Measurements from ENCODE around the gene GLRA1.
"Not testable (repeated sequence)": the region's sequence is repeated elsewhere in the genome, so short reads cannot be mapped to it uniquely, and the experiment has no call there.

GLRA1 gene

DNA sequence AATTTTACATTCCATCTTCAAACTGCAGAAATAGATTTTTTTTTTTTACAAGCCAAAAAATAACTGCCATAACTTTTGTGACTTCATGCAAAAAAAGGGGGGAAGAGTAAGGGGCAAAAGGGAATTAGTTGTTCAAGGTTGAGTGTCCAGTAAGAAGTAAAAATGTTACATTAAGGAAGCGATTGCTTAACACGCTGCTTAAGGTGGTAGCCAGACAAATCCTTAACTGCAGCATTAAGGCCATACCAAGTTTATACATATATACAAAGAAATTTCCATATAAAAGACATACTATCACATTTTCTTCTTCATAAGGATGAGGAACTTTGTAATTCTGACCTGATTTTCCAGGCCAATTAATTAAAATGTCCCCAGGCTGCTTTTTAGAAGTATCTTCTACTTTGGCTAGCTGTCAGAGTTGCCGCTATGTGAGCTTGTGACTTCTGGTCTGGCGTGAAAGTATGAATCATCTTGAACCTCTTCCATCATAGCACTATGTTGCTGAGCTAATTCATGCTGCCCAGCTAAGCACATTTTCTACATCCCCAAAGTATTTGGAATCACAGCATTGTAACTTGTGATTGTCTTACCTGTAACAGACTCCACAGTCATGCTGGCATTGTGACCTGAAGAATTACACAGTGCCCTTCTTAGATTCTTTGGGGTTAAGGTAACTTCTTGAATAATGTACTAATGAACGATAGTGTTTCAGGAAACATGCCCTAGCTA is 112.9 kb downstream of the GLRA1 start:
- DNase-seq = no peak

DNA sequence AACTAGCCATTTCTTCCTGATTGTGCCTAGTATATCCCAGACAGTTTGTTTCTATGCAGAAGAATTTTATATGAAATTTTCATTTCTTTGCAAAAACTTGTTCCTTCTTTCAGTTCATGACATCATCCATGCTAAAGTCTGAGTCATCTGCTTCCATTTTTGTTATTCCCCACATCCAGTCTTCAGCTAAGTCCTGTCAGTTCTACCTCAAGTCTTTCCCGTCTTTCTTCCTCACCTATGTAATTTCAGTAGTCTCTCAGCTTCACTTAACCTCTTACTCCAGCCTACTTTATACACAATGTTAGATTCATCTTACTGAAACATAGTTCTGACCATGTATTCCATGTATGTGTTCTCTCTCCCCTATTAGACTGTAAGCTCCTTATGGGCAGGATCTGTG is 113.8 kb downstream of the GLRA1 start:
- no peak for DNase-seq

DNA sequence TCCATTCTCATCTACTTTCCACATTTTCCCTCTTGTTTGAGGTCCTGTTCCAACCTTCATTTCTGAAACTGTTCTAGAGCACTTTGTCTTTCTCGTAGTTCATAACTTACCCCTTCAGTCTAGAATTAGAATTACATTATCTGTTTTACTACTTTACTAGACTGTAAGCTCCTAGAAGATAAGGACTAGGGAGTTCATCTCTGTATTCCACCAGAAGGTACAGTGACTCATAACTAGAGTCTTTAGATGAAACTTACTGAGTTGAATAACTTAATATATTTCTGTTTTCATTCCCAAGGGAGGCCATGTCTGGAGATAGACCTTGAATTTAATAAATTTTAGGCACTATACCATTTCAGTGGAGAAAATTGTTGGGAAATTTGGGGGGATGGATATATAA is 114.2 kb downstream of the GLRA1 start:
- DNase-seq = no peak

DNA sequence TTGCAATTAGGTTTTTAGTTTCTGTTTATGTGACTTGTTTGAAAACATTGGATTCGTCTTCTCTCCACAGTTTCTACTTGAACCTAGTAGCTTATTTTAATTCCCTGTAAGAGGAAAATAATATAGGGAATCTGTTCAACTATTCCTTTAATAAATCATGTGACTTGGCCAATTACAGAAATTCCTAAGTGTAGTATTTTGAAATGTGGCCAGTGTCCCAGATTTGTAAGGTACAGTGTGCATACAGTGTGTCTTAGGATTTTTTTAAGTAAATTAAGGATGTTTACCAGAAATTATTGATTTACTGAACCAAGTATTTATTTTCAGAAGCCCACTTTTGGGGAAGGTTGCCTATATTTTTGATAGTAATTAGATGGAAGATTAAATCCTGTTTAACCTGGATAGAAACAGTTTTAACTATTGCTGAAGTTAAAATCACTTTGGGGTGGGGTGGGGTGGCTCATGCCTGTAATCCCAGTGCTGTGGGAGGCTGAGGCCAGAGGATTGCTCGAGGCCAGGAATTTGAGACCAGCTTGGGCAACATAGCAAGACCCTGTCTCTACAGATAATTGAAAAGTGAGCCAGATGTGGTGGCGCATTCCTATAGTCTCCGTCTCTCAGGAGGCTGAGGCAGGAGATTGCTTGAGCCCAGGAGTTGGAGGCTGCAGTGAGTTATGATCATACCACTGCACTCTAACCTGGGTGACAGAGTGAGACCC is 116.0 kb downstream of the GLRA1 start:
- no peak for DNase-seq

DNA sequence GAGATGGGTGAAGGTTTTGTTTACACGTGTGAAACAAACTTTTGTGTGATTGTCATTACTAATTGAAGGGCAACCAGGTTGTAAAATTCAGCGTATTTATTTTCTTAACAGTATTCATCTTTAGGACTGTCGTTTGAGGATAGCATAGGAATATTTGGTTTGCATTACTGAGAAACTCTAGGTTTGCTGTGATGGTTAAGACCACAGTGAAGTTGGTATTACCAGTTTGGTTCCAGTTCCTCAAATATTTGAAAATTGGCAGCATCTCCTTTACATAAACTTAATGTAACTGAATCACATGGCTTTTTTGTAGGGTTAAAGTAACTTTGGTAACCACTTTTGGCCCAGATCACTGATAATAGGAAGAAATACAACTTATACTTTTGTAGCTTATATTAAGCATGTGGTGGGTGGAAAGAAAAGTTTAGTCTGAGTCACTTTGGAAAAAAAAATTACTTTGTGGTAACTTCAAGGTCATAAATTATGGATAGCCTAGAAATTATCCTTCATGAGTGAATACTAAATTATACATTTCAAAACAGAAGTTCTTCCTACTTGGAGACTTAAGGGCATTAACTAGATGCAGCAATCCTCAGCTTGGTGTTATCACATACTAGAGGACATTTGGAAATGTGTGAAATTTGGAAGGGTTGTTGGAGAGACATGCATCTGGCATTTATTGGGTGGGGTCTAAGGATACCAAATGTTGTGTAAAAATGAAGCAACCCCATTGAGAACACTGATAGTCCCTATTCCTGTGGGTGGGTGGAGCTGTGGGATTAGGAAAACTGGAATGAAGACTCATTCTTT is 119.0 kb downstream of the GLRA1 start:
- no peak for DNase-seq

DNA sequence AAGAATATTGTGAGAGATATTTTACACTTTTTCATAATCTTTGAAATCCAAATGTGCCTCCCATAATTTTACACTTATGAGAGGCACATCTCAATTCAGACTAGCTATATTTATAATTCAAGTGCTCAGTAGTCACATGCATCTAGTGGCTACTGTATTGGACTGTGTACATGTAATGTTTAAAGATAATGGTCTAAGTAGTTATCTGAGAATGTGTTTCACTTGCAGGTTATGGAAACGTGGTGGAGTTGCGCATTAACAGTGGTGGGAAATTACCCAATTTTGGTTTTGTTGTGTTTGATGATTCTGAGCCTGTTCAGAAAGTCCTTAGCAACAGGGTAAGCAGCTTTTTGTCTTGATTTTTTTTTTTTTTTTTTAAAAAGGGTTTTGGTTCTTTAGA is 124.1 kb downstream of the GLRA1 start:
- DNase-seq = no peak

DNA sequence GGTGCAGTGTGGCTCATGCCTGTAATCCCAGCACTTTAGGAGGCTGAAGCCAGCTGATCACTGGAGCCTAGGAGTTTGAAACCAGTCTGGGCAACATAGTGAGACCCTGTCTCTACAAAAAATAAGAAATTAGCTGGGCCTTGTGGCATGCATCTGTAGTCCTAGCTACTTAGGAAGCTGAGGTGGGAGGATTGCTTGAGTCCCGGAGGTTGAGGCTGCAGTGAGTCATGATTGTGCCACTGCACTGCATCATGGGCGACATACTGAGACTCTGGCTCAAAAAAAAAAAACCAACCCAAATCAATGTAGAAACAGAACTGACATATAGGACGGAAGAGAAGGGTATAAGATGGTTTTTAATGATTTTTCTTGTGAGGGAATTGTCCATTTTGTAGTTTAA is 125.2 kb downstream of the GLRA1 start:
- DNase-seq = no peak

DNA sequence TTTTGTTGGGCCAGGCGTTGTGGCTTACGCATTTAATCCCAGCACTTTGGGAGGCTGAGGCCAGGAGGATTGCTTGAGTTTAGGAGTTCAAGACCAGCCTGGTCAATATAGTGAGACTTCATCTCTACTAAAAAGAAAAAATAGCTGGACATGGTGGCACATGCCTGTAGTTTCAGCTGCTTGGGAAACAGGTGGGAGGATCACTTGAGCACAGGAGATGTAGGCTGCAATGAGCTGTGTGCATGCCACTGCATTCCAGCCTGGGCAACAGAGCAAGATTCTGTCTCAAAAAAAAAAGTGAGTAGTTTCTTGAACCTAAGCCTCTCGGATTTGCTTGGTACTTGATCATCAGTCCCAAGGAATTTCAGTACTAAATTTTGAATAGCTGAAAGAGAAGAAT is 126.0 kb downstream of the GLRA1 start:
- DNase-seq = no peak

DNA sequence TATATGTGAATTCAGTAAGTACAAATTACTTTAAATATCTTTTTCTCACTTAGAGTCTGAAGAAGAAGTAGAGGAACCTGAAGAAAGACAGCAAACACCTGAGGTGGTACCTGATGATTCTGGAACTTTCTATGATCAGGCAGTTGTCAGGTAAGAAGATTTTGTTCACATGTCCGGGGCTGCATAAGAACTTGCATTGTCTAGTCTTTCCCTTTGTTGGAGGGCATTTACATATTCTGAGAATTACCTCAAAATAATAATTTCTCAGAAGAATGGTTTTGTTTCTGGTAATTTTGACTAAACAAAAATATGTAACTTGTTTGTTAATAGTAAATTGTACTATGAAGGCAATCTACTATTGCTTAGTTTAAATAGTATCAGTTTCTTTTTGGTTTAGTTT is 129.2 kb downstream of the GLRA1 start:
- DNase-seq = no peak

DNA sequence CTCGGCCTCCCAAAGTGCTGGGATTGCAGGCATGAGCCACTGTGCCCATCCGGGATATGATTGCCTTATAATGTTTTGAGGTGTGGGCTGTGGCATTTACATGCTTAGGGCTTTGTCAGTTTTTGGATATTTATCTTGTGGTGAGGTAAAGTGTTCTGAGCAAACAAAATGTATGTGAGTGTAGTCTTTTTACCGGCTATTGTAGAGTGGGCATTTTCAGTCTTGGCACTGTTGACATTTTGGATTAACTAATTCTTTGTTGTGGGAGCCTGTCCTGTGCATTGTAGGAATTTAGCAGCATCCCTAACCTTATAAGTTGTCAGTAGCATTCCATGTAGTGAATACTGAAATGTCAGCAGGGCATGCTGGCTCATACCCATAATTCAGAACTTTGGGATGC is 131.3 kb downstream of the GLRA1 start:
- DNase-seq = no peak

DNA sequence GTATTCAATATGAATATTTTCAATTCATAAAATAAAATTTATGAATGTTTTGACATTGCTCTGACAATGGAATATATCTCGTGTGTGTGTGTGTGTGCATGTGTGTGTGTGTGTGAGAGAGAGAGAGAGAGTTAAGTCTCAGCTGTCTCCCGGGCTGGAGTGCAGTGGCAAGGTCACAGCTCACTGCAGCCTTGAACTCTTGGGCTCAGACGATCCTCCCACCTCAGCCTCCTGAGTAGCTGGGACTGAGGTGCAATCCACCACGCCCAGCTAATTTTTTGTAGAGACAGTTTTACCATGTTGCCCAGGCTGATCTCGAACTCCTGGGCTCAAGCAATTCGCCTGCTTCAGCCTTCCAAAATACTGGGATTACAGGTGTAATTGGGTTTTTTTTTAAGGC is 136.8 kb downstream of the GLRA1 start:
- no peak for DNase-seq

DNA sequence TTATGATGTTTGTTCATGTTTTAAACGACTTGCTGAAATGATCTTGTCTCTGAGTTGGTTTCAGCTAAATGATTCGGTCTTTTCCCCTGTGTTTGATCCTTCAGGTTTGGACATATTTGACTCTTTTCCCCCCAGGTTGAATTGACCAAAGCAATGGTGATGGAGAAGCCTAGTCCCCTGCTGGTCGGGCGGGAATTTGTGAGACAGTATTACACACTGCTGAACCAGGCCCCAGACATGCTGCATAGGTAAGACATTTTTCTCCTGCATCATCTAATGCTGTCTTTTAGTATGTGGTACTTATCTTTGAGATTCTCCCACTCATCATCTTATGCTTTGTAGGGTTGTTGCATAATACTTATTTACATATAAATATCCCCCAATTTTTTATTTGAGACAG is 138.2 kb downstream of the GLRA1 start:
- DNase-seq = no peak

DNA sequence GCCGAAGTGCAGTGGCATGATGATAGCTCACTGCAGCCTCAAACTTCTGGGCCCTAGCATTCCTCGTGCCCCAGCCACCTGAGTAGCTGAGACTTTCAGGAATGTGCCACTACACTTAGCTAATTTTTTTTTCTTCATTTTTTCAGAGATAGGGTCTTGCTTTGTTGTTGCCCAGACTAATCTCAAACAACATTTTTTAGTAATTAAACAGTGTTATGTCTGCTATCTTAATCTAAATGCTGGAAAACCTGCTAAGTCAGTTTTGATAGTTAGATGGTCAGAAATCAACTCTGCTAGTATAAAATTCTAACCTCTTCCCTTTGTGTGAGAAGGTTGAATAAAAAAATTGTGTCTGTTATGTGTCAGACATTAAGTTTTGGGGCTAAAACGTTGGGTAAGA is 140.5 kb downstream of the GLRA1 start:
- DNase-seq = no peak

DNA sequence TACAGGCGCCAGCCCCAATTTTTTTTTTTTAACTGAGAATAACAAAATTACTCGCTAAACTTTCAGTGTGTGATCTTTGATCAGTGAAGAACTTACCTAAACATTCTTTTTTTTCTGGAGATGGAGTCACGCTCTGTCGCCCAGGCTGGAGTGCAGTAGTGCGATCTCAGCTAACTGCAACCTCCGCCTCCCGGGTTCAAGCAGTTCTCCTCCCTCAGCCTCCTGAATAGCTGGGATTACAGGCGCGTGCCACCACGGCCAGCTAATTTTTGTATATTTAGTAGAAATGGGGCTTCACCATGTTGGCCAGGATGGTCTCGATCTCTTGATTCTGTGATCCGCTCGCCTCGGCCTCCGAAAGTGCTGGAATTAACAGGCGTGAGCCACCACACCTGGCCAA is 141.0 kb downstream of the GLRA1 start:
- DNase-seq = not testable (repeated sequence)

DNA sequence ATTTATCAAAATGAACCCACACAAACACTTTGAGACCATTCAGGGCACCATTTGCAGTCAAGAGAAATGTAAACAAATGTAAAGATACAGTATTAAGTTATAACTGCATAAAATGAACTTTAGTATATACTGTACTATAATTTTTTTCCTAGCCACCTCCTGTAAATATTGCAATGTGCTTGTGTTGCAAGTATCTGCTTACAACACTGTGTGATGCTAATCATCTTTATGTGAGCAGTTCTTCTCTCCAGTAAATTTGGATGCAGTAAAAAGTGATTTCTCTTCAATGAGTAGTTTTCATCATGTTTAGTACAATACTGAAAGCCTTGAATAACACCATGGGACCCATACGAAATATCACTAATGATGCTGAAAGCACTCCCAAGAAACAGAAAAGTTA is 143.4 kb downstream of the GLRA1 start:
- DNase-seq = no peak

DNA sequence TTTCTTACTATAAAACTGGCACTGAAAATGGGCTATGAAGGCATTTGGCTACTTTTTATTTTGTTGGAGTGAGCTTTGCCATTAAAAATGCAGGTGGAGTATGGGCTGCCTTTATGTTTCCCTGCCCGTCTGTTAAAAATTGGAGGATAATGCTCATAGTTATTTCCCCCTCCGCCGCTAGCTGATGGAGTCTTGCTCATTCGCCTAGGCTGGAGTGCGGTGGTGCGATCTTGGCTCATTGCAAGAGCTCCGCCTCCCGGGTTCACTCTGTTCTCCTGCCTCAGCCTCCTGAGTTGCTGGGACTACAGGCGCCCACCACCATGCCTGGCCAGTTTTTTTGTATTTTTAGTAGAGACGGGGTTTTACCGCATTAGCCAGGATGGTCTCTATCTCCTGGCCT is 144.3 kb downstream of the GLRA1 start:
- DNase-seq = no peak

DNA sequence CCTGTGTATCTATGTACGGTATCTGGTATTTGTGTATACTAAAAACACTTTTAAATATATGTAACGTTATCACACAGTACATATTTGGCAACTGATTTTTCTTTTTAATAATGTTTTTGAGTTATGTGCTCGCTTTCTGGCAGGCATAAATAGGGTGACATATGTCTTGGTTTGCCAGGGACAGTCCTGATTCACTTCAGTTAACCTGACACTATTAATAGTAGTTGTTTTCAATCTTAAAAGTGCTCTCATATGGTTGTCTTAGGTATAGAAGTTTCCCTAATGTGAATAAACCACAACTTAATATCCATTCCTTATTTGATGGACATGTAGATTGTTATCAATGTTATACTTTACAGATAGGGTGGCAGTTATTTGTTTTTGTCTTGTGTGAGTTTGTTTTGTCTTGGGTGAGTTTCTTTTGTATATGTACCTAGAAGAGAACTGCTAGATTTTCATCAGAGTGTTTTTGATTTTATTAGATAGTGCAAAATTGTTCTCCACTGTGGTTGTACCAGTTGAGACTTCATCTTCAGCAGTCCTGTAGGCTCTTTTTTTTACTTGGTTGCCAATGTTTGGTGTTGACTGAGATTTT is 145.0 kb downstream of the GLRA1 start:
- DNase-seq = no peak

DNA sequence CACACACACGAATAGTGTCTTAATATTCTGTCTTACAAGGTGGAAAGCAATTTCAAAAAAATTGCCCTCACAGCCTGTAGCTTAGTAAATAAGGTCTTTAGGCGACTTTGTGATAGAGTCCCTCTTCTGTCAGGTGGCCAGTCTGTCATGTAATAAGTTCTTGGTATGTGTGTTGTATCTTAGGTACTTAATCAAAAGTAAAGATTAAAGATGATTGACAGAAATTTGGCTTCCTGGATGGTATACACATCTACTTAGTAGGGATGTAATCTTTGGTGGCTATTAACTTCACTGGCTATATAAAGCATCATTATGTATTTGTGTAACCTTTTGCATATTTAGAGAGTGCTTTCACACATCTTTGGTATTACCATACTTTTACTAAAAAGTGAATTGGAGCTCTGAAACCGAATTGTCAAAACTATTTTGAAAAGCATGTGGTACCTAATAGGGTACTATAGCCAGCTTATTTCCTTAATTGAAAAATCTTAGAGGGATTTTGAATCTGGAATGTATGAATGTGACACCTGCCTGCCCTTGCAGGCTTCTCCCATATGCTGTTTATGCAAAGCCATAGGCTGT is 149.5 kb downstream of the GLRA1 start:
- no peak for DNase-seq

DNA sequence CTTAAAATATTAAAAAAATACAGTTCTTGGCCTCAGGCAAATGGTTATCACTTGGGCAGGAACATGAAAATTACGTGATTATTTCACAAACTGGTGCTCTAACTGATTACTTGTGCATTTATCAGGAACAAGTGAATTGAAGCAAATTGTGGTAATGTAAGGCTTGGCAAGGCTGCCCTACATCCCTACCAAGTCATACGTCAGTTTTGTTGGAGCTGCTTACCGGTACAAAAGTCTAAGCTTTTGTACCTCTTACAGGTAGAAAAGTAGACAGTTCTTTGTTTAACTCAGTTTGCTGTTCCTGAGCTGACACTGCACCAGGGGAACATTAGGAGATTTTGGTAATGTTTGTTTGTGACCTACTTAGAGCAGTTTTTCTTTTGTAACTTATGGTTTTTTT is 150.7 kb downstream of the GLRA1 start:
- DNase-seq = no peak

DNA sequence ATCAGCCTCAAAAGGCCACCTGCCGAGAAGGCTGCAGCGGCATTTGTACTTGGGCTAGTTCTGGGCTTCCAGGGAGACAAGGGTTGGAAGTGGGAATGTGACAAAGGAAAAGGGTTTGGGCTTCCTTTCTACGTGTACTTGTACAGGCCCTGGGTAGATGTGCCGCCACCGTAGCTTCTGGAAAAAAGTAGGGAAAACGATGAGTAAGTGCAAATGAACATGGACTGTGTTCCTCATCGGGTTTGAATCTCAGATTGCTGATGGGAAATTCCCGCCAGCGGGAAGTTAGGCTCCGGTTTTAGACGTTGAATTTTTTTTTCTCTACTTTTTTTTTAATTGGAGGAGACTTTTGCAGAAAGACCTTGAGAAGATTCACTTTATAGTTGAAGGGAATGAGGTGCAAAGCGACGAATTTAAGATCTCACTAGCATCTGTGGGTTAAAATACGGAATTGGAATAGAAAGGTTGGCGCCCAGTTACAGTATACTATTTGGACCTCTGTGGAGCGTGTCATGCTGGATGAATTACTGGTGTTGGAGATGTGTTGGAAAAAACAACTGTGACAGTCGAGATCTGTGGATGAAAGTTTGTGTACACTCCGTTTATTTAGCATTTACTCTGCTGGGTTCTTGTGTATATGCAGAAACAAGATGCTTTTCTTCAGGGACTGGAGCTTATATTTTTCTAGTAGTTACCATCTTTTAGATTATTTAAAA is 151.6 kb downstream of the GLRA1 start:
- DNase-seq = no peak
